Endothelial cell of umbilical vein (primary cell): ENCODE measurements around the gene GSTO2. TPM values are rescaled to one million over a fixed set of nuclear protein-coding genes. Genes with fewer than 3 reads are reported as not detected.

Experiments used
- BruUV-seq: library from RNA; stranded (reverse); fragments of 400-500 nt; replicated peaks from 2 replicates; lab custom pipeline; 2021; lab: Mats Ljungman, UMichigan
- CTCF ChIA-PET: fragments of 300-600, 350-600 bp; sonication (Branson Sonifier 250); formaldehyde crosslinking; loops from one replicate; lab custom pipeline; 2021; ENCODE audit warnings: antibody characterized with exemption, inconsistent platforms; lab: Charles Lee
- POLR2A ChIA-PET: fragments of 300-600, 350-600 bp; sonication (Branson Sonifier 250); formaldehyde crosslinking; loops from one replicate; lab custom pipeline; 2021; ENCODE audit warnings: antibody characterized with exemption, inconsistent platforms; lab: Charles Lee
- DNase-seq: peaks from one replicate; pipeline ENCODE4 v3.0.0-alpha.2; 2011; ENCODE audit warnings: low read depth, low spot score
- FAIRE-seq: peaks from 2 replicates; lab custom pipeline; 2011; peaks lifted over from hg19 to GRCh38; lab: Jason Lieb, UNC
- H2AFZ ChIP-seq: 2 replicates; pipeline ENCODE4 v1.6.0; 2012; ENCODE audit warnings: low read depth, low read length, control low read depth, inconsistent platforms
- H3K27ac ChIP-seq: 2 replicates; pipeline ENCODE4 v1.5.1; 2011; ENCODE audit warnings: low read depth, mild to moderate bottlenecking, control low read depth, low read length, moderate library complexity; ENCODE audit not compliant: insufficient read depth
- H3K27me3 ChIP-seq, 2 experiments: 2 replicates each; pipeline versions ENCODE4 v1.6.0 to v1.6.1; 2011; ENCODE audit warnings: low read length in 2 of 2, mixed read lengths in 1 of 2; ENCODE audit not compliant: control insufficient read depth in 2 of 2, insufficient read depth in 2 of 2
- H3K36me3 ChIP-seq, 2 experiments: 2 replicates in 1 of 2; 3 replicates in 1 of 2; pipeline ENCODE4 v1.5.1; 2011; ENCODE audit warnings: low read length in 2 of 2, mild to moderate bottlenecking in 1 of 2, moderate library complexity in 1 of 2; ENCODE audit not compliant: control insufficient read depth in 2 of 2, insufficient read depth in 2 of 2; ENCODE audit errors: extremely low read depth in 1 of 2
- H3K4me1 ChIP-seq: 3 replicates; pipeline ENCODE4 v1.5.1; 2011; ENCODE audit warnings: mild to moderate bottlenecking, low read length; ENCODE audit not compliant: control insufficient read depth, insufficient read depth; ENCODE audit errors: extremely low read depth
- H3K4me2 ChIP-seq: 2 replicates; pipeline ENCODE4 v1.6.1; 2011; ENCODE audit warnings: low read length, control low read depth, mixed read lengths; ENCODE audit not compliant: insufficient read depth
- H3K4me3 ChIP-seq, 3 experiments: fragments of 200-600 bp in 1 of 3; sonication (generic), shearing (Covaris generic) in 1 of 3; replicated peaks in 1 of 3; 2 replicates each; pipeline ENCODE4 v1.5.1; 2011 to 2016; ENCODE audit warnings: control low read depth in 3 of 3, low read length in 3 of 3, mild to moderate bottlenecking in 2 of 3, inconsistent platforms in 1 of 3, low read depth in 1 of 3, moderate library complexity in 1 of 3; ENCODE audit not compliant: insufficient read depth in 1 of 3
- H3K79me2 ChIP-seq: 2 replicates; pipeline ENCODE4 v1.6.0; 2012; ENCODE audit warnings: low read length, inconsistent platforms; ENCODE audit not compliant: control insufficient read depth, insufficient read depth
- H3K9ac ChIP-seq: replicated peaks from 2 replicates; pipeline ENCODE3; 2011; ENCODE audit warnings: low read length, control low read depth; ENCODE audit not compliant: insufficient read depth; ENCODE audit errors: extremely low read depth
- H3K9me1 ChIP-seq: replicated peaks from 3 replicates; pipeline ENCODE4 v1.6.0; 2011; ENCODE audit warnings: mild to moderate bottlenecking, low read length; ENCODE audit not compliant: control insufficient read depth, insufficient read depth; ENCODE audit errors: extremely low read depth
- H3K9me3 ChIP-seq: replicated peaks from 2 replicates; pipeline ENCODE4 v1.5.1; 2012; ENCODE audit warnings: low read length, inconsistent platforms; ENCODE audit not compliant: control insufficient read depth, insufficient read depth
- H4K20me1 ChIP-seq: replicated peaks from 2 replicates; pipeline ENCODE3; 2011; ENCODE audit warnings: mild to moderate bottlenecking, low read length; ENCODE audit not compliant: control insufficient read depth, insufficient read depth; ENCODE audit errors: extremely low read depth
- CTCF ChIP-seq, 2 donors: IDR thresholded peaks; 1 replicate in 1 of 2; 2 replicates in 1 of 2; pipeline ENCODE4 v1.5.1; 2011; ENCODE audit warnings: low read length in 2 of 2, mild to moderate bottlenecking in 2 of 2, moderate library complexity in 2 of 2, control low read depth in 1 of 2, inconsistent platforms in 1 of 2, low read depth in 1 of 2; ENCODE audit not compliant: insufficient read depth in 1 of 2; ENCODE audit errors: extremely low read depth in 1 of 2
- EZH2 ChIP-seq: IDR thresholded peaks from 2 replicates; pipeline ENCODE4 v1.6.1; 2012; ENCODE audit warnings: borderline replicate concordance, low read depth, mild to moderate bottlenecking, moderate library complexity, low read length, inconsistent platforms; ENCODE audit not compliant: severe bottlenecking
- FOS ChIP-seq: IDR thresholded peaks from 2 replicates; pipeline ENCODE4 v1.6.1; 2011; ENCODE audit warnings: mild to moderate bottlenecking, low read length, moderate library complexity, borderline replicate concordance; ENCODE audit not compliant: insufficient read depth
- GATA2 ChIP-seq: IDR thresholded peaks from 2 replicates; pipeline ENCODE4 v1.7.0; 2011; ENCODE audit warnings: low read depth, mild to moderate bottlenecking, moderate library complexity, mixed read lengths, low read length; ENCODE audit not compliant: insufficient read length, insufficient read depth
- JUN ChIP-seq: IDR thresholded peaks from 2 replicates; pipeline ENCODE4 v1.6.1; 2011; ENCODE audit warnings: borderline replicate concordance, low read depth; ENCODE audit not compliant: insufficient read length, insufficient read depth
- MAX ChIP-seq: IDR thresholded peaks from 2 replicates; pipeline ENCODE4 v1.6.1; 2011; ENCODE audit not compliant: insufficient read depth, insufficient read length
- MYC ChIP-seq: IDR thresholded peaks from one replicate; pipeline ENCODE4 v1.6.1; 2011; ENCODE audit warnings: mild to moderate bottlenecking, low read depth, low read length
- POLR2A ChIP-seq: IDR thresholded peaks from 2 replicates; pipeline ENCODE4 v1.6.1; 2012; ENCODE audit warnings: low read depth, mild to moderate bottlenecking, control low read depth, low read length
- POLR2AphosphoS5 ChIP-seq: IDR thresholded peaks from 2 replicates; pipeline ENCODE4 v1.6.1; 2012; ENCODE audit warnings: low read depth, mild to moderate bottlenecking, control low read depth, low read length, moderate library complexity; ENCODE audit not compliant: insufficient read depth
- dilution Hi-C: fragments of 300-500 bp; cut with MboI; formaldehyde crosslinking; loops from one replicate; pipeline ENCODE4 v1.15.0; 2019; ENCODE audit warnings: low sequenced_read_pairs; ENCODE audit not compliant: extremely low pct_ligation_motif_present
- intact Hi-C: fragments of 100-400 bp; cut with micrococcal nuclease; formaldehyde crosslinking; loops from one replicate; pipeline ENCODE4 v1.10.0; 2022
- polyA plus RNA-seq, 4 experiments: library from polyadenylated mRNA; depleted of rRNA in 3 of 4; stranded (reverse) in 3 of 4; unstranded in 1 of 4; fragments of >200 nt; gene quantifications; 2 replicates each; pipeline versions ENCODE4 v1.2.1 to v1.2.3, GENCODE V29; 2011 to 2012; ENCODE audit warnings: missing spikeins in 1 of 4
- total RNA-seq: library from RNA; stranded (reverse); gene quantifications from 2 replicates; pipeline ENCODE4 v1.2.3, GENCODE V29; 2021

Gene GSTO2
- total and polyA plus RNA-seq, 2 donors (not counting 3 experiments of a cell fraction or from before 2014, with no cell fraction given), result 0.84 to 1.4 TPM

- H3K4me1 ChIP-seq, result peaks cover 43% of the 10 kb centered on the region
- H3K36me3 ChIP-seq, result no peaks in the 10 kb centered on the region
- no peaks in the 10 kb centered on the region for H3K9me3 ChIP-seq
- peaks cover 5% of the 10 kb centered on the region for H4K20me1 ChIP-seq
- POLR2A ChIA-PET, result interaction anchor here (1.4 kb wide), 1 partner anchor 16 kb away, joined by 3 read pairs; the partner anchor contains the start of gene ITPRIP
- no peak for TF ChIP-seq JUN
- TF ChIP-seq EZH2, result no peak
- no peak for TF ChIP-seq GATA2
- TF ChIP-seq POLR2AphosphoS5, result no peak
- no peak for TF ChIP-seq MYC
- no peak for TF ChIP-seq FOS
- no peak for TF ChIP-seq MAX
- no peak for TF ChIP-seq CTCF (IDR thresholded peaks at IDR 0.05; ENCODE audit: extremely low read depth in 1 of 2, insufficient read depth in 1 of 2, low read depth in 1 of 2, low read length in 2 of 2)
- TF ChIP-seq POLR2A, result no peak
- dilution Hi-C loops (no loop called here), intact Hi-C loops (no loop called here)
- peaks cover 100% of the 10 kb centered on the region for H3K79me2 ChIP-seq
- no peak overlapping the region for H3K9ac ChIP-seq
- H3K27me3 ChIP-seq, result no peaks in the 10 kb centered on the region
- DNase-seq (no peak), FAIRE-seq (no peak)
- no peak overlapping the region for H2AFZ ChIP-seq
- CTCF ChIA-PET, result interaction anchor here (0.9 to 3.2 kb wide), 10 partner anchors 9 to 48 kb away, joined by 3 to 19 read pairs (median 4); partner anchors contain the start of gene ITPRIP
- no TSS peak for BruUV-seq
- H3K9me1 ChIP-seq, result no peaks in the 10 kb centered on the region
- H3K27ac ChIP-seq, result no peak overlapping the region
- H3K4me2 ChIP-seq, result no peak overlapping the region
- no peak overlapping the region for H3K4me3 ChIP-seq
Observed at GRCh38 chr10:104322416-104322782, 53.4 kb downstream of the GSTO2 start.
